Neuronal stem cell (in vitro differentiated cells): ENCODE results near the gene SPATS2L.
A peak's percentile ranks its signal among the peaks of the same experiment; 100 is the strongest.

Source experiments
- DNase-seq: peaks from one replicate; pipeline ENCODE4 v3.0.0-alpha.2; 2013; ENCODE audit warnings: low spot score
- H2AFZ ChIP-seq: one replicate; pipeline ENCODE4 v1.6.1; 2013; ENCODE audit warnings: mild to moderate bottlenecking, low read length, inconsistent platforms
- H2AK5ac ChIP-seq: 2 replicates; pipeline ENCODE4 v1.6.1; 2013; ENCODE audit warnings: low read depth, mild to moderate bottlenecking, inconsistent platforms, low read length, moderate library complexity, mixed read lengths
- H2BK120ac ChIP-seq: 2 replicates; pipeline ENCODE4 v1.6.1; 2013; ENCODE audit warnings: low read depth, mild to moderate bottlenecking, inconsistent platforms, low read length, moderate library complexity, mixed read lengths
- H2BK12ac ChIP-seq: one replicate; pipeline ENCODE4 v1.6.1; 2013; ENCODE audit warnings: low read length, inconsistent platforms
- H2BK15ac ChIP-seq: 2 replicates; pipeline ENCODE4 v1.6.1; 2013; ENCODE audit warnings: mild to moderate bottlenecking, low read length, inconsistent platforms, mixed read lengths
- H2BK5ac ChIP-seq: one replicate; pipeline ENCODE4 v1.6.1; 2013; ENCODE audit warnings: inconsistent platforms, mild to moderate bottlenecking, low read length, moderate library complexity
- H3K14ac ChIP-seq: one replicate; pipeline ENCODE4 v1.6.1; 2013; ENCODE audit warnings: low read length, inconsistent platforms
- H3K18ac ChIP-seq: 2 replicates; pipeline ENCODE4 v1.6.1; 2013; ENCODE audit warnings: low read length, inconsistent platforms
- H3K23ac ChIP-seq: 2 replicates; pipeline ENCODE4 v1.6.1; 2013; ENCODE audit warnings: low read depth, mild to moderate bottlenecking, mixed read lengths, low read length, inconsistent platforms; ENCODE audit not compliant: poor library complexity
- H3K27ac ChIP-seq: replicated peaks from 3 replicates; pipeline ENCODE4 v1.5.1; 2013; ENCODE audit warnings: low read length, inconsistent platforms
- H3K27me3 ChIP-seq, 3 experiments: 2 replicates each; pipeline ENCODE4 v1.6.1; 2013; ENCODE audit warnings: low read length in 3 of 3, mild to moderate bottlenecking in 2 of 3, inconsistent platforms in 1 of 3, low read depth in 1 of 3, mixed read lengths in 1 of 3, moderate library complexity in 1 of 3; ENCODE audit not compliant: control insufficient read depth in 3 of 3, insufficient read depth in 3 of 3
- H3K36me3 ChIP-seq, 2 donors: replicated peaks in 1 of 2; 2 replicates each; pipeline ENCODE4 v1.6.1; 2013; ENCODE audit warnings: low read length in 2 of 2; ENCODE audit not compliant: control insufficient read depth in 2 of 2, insufficient read depth in 2 of 2
- H3K4ac ChIP-seq: 2 replicates; pipeline ENCODE4 v1.6.1; 2013; ENCODE audit warnings: inconsistent platforms, mild to moderate bottlenecking, low read length, moderate library complexity
- H3K4me1 ChIP-seq, 2 donors: 1 replicate in 1 of 2; 2 replicates in 1 of 2; pipeline ENCODE4 v1.6.1; 2013; ENCODE audit warnings: low read length in 2 of 2, low read depth in 1 of 2; ENCODE audit not compliant: control insufficient read depth in 2 of 2, insufficient read depth in 1 of 2
- H3K4me2 ChIP-seq: one replicate; pipeline ENCODE4 v1.6.1; 2013; ENCODE audit warnings: mild to moderate bottlenecking, low read length, inconsistent platforms; ENCODE audit not compliant: insufficient read depth, poor library complexity, severe bottlenecking
- H3K4me3 ChIP-seq, 2 donors: 2 replicates each; pipeline ENCODE4 v1.5.1; 2013; ENCODE audit warnings: low read length in 2 of 2, mild to moderate bottlenecking in 2 of 2, inconsistent platforms in 1 of 2, moderate library complexity in 1 of 2
- H3K79me1 ChIP-seq: one replicate; pipeline ENCODE4 v1.6.1; 2013; ENCODE audit warnings: low read depth, mild to moderate bottlenecking, inconsistent platforms, low read length, moderate library complexity
- H3K9ac ChIP-seq: one replicate; pipeline ENCODE4 v1.6.1; 2013; ENCODE audit warnings: mild to moderate bottlenecking, low read depth, low read length, inconsistent platforms; ENCODE audit not compliant: poor library complexity
- H3K9me3 ChIP-seq, 2 donors: replicated peaks in 1 of 2; 2 replicates each; pipeline versions ENCODE3 to v1.6.1; 2013; ENCODE audit warnings: low read length in 2 of 2, mild to moderate bottlenecking in 2 of 2, inconsistent platforms in 1 of 2, low read depth in 1 of 2, mixed read lengths in 1 of 2, moderate library complexity in 1 of 2; ENCODE audit not compliant: control insufficient read depth in 2 of 2, insufficient read depth in 1 of 2
- H4K8ac ChIP-seq: one replicate; pipeline ENCODE4 v1.6.1; 2013; ENCODE audit warnings: low read depth, mild to moderate bottlenecking, inconsistent platforms, low read length, moderate library complexity
- H4K91ac ChIP-seq: one replicate; pipeline ENCODE4 v1.6.1; 2013; ENCODE audit warnings: low read length, low read depth, mild to moderate bottlenecking, inconsistent platforms; ENCODE audit not compliant: poor library complexity
- WGBS, 2 donors: extraction: QIAGEN DNeasy Blood & Tissue Kit; methylation state at CpG; one replicate each; pipeline ENCODE4 v1.1.7; 2013; ENCODE audit warnings: missing lambda C conversion rate in 2 of 2, mixed read lengths in 1 of 2; ENCODE audit not compliant: insufficient read length in 2 of 2, insufficient replicate concordance in 1 of 2; ENCODE audit errors: extremely low coverage in 2 of 2; 5-methylcytosine and 5-hydroxymethylcytosine counted together

Gene SPATS2L

GRCh38 chr2:200379481-200380090 is 73.1 kb downstream of the SPATS2L start:
- H2AK5ac ChIP-seq: no peak overlapping the region
- no peak overlapping the region for H2AFZ ChIP-seq
- no peak overlapping the region for H3K4me2 ChIP-seq
- H4K91ac ChIP-seq: no peak overlapping the region
- H3K4ac ChIP-seq: no peak overlapping the region
- H2BK12ac ChIP-seq: no peak overlapping the region
- H3K27ac ChIP-seq: no peak overlapping the region
- no peak overlapping the region for H4K8ac ChIP-seq
- no peak overlapping the region for H2BK15ac ChIP-seq
- DNase-seq: no peak
- H3K79me1 ChIP-seq: no peaks in the 10 kb centered on the region
- H3K27me3 ChIP-seq: no peaks in the 10 kb centered on the region
- H2BK5ac ChIP-seq: no peak overlapping the region
- H3K4me3 ChIP-seq: peak overlapping the region in 1 of 2 donors; percentile 24
- no peak overlapping the region for H2BK120ac ChIP-seq
- WGBS, 2 donors: no CpG with 5 or more reads among the region's 5 CpGs
- no peak overlapping the region for H3K18ac ChIP-seq
- no peaks in the 10 kb centered on the region for H3K36me3 ChIP-seq
- no peaks in the 10 kb centered on the region for H3K9me3 ChIP-seq
- H3K9ac ChIP-seq: no peak overlapping the region
- H3K14ac ChIP-seq: no peak overlapping the region
- peaks cover 27 to 44% of the 10 kb centered on the region in 2 donors for H3K4me1 ChIP-seq
- no peak overlapping the region for H3K23ac ChIP-seq

GRCh38 chr2:200380091-200380561 is 73.6 kb downstream of the SPATS2L start:
- Histone ChIP-seq H3K14ac (no peak overlapping the region), H4K8ac (no peak overlapping the region), H3K4me3 (peak overlapping the region in 1 of 2 donors; percentile 24), H2BK15ac (no peak overlapping the region), H2AK5ac (no peak overlapping the region), H2BK12ac (no peak overlapping the region), H3K4me1 (peaks cover 27 to 44% of the 10 kb centered on the region in 2 donors), H3K9me3 (no peaks in the 10 kb centered on the region), H3K23ac (no peak overlapping the region), H2BK120ac (no peak overlapping the region), H3K18ac (no peak overlapping the region), H2AFZ (no peak overlapping the region), H3K27ac (peak overlapping the region; percentile 4), H3K36me3 (no peaks in the 10 kb centered on the region), H3K9ac (no peak overlapping the region), H4K91ac (no peak overlapping the region), H3K4ac (no peak overlapping the region), H3K79me1 (no peaks in the 10 kb centered on the region), H2BK5ac (no peak overlapping the region), H3K27me3 (no peaks in the 10 kb centered on the region), H3K4me2 (no peak overlapping the region)
- WGBS, 2 donors: no CpG with 5 or more reads among the region's 9 CpGs
- no peak for DNase-seq

DNA sequence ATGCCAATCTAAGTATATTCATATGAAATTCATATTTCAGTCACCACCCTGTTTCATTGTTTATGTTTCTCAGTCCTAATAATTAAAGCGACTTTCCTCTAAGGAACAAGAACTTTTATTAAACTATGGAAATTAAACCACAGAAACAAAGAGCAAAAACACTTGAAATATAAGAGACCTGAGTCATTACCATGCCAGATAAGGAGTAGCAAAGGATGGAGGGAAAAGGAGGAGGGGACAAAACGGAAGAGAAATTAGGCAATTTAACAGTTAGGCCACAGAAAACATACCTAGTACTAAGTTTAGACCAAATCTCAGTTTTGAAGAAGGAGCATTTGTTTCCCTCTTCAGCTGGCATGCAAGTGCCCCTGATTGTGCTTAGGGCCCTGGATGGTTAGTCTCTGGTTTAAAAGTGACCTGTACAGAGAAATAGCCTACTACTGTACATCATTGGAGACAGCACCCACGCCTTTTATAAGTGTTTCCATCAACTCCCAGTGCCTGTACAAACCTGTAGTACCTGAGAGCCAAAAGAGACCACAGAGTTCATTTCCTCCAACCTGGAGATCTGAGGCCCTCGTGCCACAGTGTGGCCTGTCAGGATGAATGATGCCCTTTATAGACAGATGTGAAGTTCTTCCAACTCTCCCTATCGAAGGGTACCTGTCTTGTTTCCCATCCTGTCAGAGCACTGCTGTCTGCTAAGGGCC is 74.5 kb downstream of the SPATS2L start:
- Histone ChIP-seq H2BK5ac (no peak overlapping the region), H3K4me3 (no peak overlapping the region), H3K9ac (no peak overlapping the region), H2AFZ (no peak overlapping the region), H3K4me1 (peaks cover 27 to 44% of the 10 kb centered on the region in 2 donors), H3K27me3 (no peaks in the 10 kb centered on the region), H3K27ac (no peak overlapping the region), H2AK5ac (no peak overlapping the region), H4K91ac (no peak overlapping the region), H3K18ac (no peak overlapping the region), H2BK15ac (no peak overlapping the region), H3K4me2 (no peak overlapping the region), H2BK12ac (no peak overlapping the region), H2BK120ac (no peak overlapping the region), H3K79me1 (no peaks in the 10 kb centered on the region), H3K9me3 (no peaks in the 10 kb centered on the region), H4K8ac (no peak overlapping the region), H3K23ac (no peak overlapping the region), H3K14ac (no peak overlapping the region), H3K36me3 (no peaks in the 10 kb centered on the region), H3K4ac (no peak overlapping the region)
- no peak for DNase-seq
- WGBS, 2 donors: no CpG with 5 or more reads among the region's 5 CpGs

GRCh38 chr2:200382874-200383273 is 76.4 kb downstream of the SPATS2L start:
- DNase-seq: no peak
- H2BK15ac ChIP-seq: no peak overlapping the region
- no peak overlapping the region for H3K4me2 ChIP-seq
- no peaks in the 10 kb centered on the region for H3K27me3 ChIP-seq
- H3K79me1 ChIP-seq: no peaks in the 10 kb centered on the region
- H2BK12ac ChIP-seq: no peak overlapping the region
- no peak overlapping the region for H3K27ac ChIP-seq
- H2BK120ac ChIP-seq: no peak overlapping the region
- H4K91ac ChIP-seq: no peak overlapping the region
- H3K9ac ChIP-seq: no peak overlapping the region
- H3K23ac ChIP-seq: no peak overlapping the region
- H3K4me1 ChIP-seq: peaks cover 27 to 44% of the 10 kb centered on the region in 2 donors
- H3K4ac ChIP-seq: no peak overlapping the region
- H3K9me3 ChIP-seq: no peaks in the 10 kb centered on the region
- H3K4me3 ChIP-seq: no peak overlapping the region
- H2AFZ ChIP-seq: no peak overlapping the region
- H3K14ac ChIP-seq: no peak overlapping the region
- no CpG with 5 or more reads among the region's 6 CpGs for WGBS, 2 donors
- H4K8ac ChIP-seq: no peak overlapping the region
- no peaks in the 10 kb centered on the region for H3K36me3 ChIP-seq
- H2AK5ac ChIP-seq: no peak overlapping the region
- no peak overlapping the region for H2BK5ac ChIP-seq
- H3K18ac ChIP-seq: no peak overlapping the region
